Body of pancreas (tissue), 4 donors: ENCODE data around the gene LRFN2.

Experiments
- POLR2A ChIP-seq, 3 donors: fragments of 450-650 bp; IDR thresholded peaks; one replicate each; pipeline ENCODE4 v1.6.1; 2016; ENCODE audit warnings: antibody characterized with exemption in 3 of 3, mild to moderate bottlenecking in 2 of 3
- TF ChIP-seq, protein P1 (sequence below), 7 experiments: fragments of 450-650 bp in 4 of 7; fragments of 200-600 bp in 3 of 7; sonication (generic) in 3 of 7; IDR thresholded peaks; one replicate each; pipeline ENCODE4 v1.5.1; 2016 to 2019; ENCODE audit warnings: antibody characterized with exemption in 7 of 7

DNA sequence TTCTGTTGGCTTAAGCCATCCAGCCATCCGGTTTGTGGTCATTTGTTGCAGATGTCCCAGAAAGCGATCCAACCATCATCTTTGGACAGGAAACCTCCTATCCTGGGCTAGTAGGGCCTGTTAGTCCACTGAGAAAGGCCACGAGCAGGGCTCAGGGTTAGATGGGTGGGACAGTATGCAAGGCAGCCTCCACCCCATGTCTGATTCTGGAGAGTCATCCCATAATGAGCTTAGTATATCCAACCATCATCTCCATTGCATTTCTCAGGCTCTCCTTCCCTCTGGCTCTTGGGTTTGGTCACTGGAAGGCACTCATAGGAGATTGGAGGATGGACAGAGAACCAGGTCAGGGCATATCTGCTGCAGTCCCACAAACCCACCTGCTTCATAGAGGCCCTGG, 117.8 kb downstream of the LRFN2 start:
- TF ChIP-seq, protein P1, sequence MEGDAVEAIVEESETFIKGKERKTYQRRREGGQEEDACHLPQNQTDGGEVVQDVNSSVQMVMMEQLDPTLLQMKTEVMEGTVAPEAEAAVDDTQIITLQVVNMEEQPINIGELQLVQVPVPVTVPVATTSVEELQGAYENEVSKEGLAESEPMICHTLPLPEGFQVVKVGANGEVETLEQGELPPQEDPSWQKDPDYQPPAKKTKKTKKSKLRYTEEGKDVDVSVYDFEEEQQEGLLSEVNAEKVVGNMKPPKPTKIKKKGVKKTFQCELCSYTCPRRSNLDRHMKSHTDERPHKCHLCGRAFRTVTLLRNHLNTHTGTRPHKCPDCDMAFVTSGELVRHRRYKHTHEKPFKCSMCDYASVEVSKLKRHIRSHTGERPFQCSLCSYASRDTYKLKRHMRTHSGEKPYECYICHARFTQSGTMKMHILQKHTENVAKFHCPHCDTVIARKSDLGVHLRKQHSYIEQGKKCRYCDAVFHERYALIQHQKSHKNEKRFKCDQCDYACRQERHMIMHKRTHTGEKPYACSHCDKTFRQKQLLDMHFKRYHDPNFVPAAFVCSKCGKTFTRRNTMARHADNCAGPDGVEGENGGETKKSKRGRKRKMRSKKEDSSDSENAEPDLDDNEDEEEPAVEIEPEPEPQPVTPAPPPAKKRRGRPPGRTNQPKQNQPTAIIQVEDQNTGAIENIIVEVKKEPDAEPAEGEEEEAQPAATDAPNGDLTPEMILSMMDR (IDR thresholded peaks at IDR 0.05) = no peak
- TF ChIP-seq POLR2A (IDR thresholded peaks at IDR 0.05) = no peak
